ENCODE measurements around the gene LRRC15.

LRRC15 gene

GRCh38 chr3:194357681-194358080 is 11.9 kb downstream of the LRRC15 start:
- no peak overlapping the region for H2BK120ac ChIP-seq (ENCODE audit: low read depth, low read length)
- no peak overlapping the region for H4K91ac ChIP-seq (ENCODE audit: low read length)
- 94% methylated on average over 11 of the region's 11 CpGs for WGBS
- no peak overlapping the region for H3K4ac ChIP-seq (ENCODE audit: low read depth in 1 of 2, low read length in 2 of 2)
- H3K4me3 ChIP-seq (ENCODE audit: insufficient read depth in 1 of 2, low read depth in 1 of 2, low read length in 2 of 2) = no peak overlapping the region
- peaks cover 51 to 67% of the 10 kb centered on the region in 2 experiments for H3K27me3 ChIP-seq (ENCODE audit: control insufficient read depth in 1 of 2, insufficient read depth in 1 of 2, low read length in 2 of 2)
- no peaks in the 10 kb centered on the region for H3K9me3 ChIP-seq (ENCODE audit: control insufficient read depth, low read length)
- no peak overlapping the region for H4K8ac ChIP-seq (ENCODE audit: low read length)
- DNase-seq = no peak
- H3K27ac ChIP-seq (ENCODE audit: low read length, poor library complexity, severe bottlenecking) = no peak overlapping the region
- H3K4me1 ChIP-seq (ENCODE audit: control insufficient read depth, insufficient read depth, low read depth, low read length) = no peaks in the 10 kb centered on the region
- H2BK5ac ChIP-seq (ENCODE audit: low read depth, low read length, poor library complexity, severe bottlenecking) = no peak overlapping the region
- no peak overlapping the region for H2BK12ac ChIP-seq (ENCODE audit: low read length in 2 of 2)
- H3K9ac ChIP-seq (ENCODE audit: low read length) = no peak overlapping the region
- no peak overlapping the region for H3K4me2 ChIP-seq (ENCODE audit: low read length, poor library complexity, severe bottlenecking)
- H2BK15ac ChIP-seq (ENCODE audit: low read depth, poor library complexity, severe bottlenecking) = no peak overlapping the region
- H2AK5ac ChIP-seq (ENCODE audit: low read length, severe bottlenecking) = no peak overlapping the region
- no peaks in the 10 kb centered on the region for H3K36me3 ChIP-seq (ENCODE audit: control insufficient read depth in 1 of 2, insufficient read depth in 2 of 2, low read depth in 1 of 2, low read length in 2 of 2)
- no peak overlapping the region for H3K14ac ChIP-seq (ENCODE audit: low read length in 2 of 2)
- no peak overlapping the region for H3K23ac ChIP-seq (ENCODE audit: low read length in 2 of 2)
- no peak overlapping the region for H2AFZ ChIP-seq (ENCODE audit: low read depth, low read length)
- H3K79me1 ChIP-seq (replicated peaks; ENCODE audit: low read length, poor library complexity, severe bottlenecking) = no peaks in the 10 kb centered on the region
- no peak overlapping the region for H3K18ac ChIP-seq (ENCODE audit: low read depth in 1 of 2, low read length in 2 of 2)

- H3K14ac ChIP-seq (ENCODE audit: low read length in 2 of 2) = no peak overlapping the region
- peaks cover 38 to 47% of the 10 kb centered on the region in 2 experiments for H3K27me3 ChIP-seq (ENCODE audit: control insufficient read depth in 1 of 2, insufficient read depth in 1 of 2, low read length in 2 of 2)
- H3K18ac ChIP-seq (ENCODE audit: low read depth in 1 of 2, low read length in 2 of 2) = no peak overlapping the region
- no peak overlapping the region for H3K4me3 ChIP-seq (ENCODE audit: insufficient read depth in 1 of 2, low read depth in 1 of 2, low read length in 2 of 2)
- H3K23ac ChIP-seq (ENCODE audit: low read length in 2 of 2) = no peak overlapping the region
- WGBS = 87% methylated on average over 7 of the region's 7 CpGs
- no peak overlapping the region for H3K4ac ChIP-seq (ENCODE audit: low read depth in 1 of 2, low read length in 2 of 2)
- H3K27ac ChIP-seq (ENCODE audit: low read length, poor library complexity, severe bottlenecking) = no peak overlapping the region
- no peak overlapping the region for H2BK5ac ChIP-seq (ENCODE audit: low read depth, low read length, poor library complexity, severe bottlenecking)
- H3K36me3 ChIP-seq (ENCODE audit: control insufficient read depth in 1 of 2, insufficient read depth in 2 of 2, low read depth in 1 of 2, low read length in 2 of 2) = no peaks in the 10 kb centered on the region
- no peak overlapping the region for H2BK15ac ChIP-seq (ENCODE audit: low read depth, poor library complexity, severe bottlenecking)
- no peak overlapping the region for H2AFZ ChIP-seq (ENCODE audit: low read depth, low read length)
- no peak overlapping the region for H4K8ac ChIP-seq (ENCODE audit: low read length)
- no peaks in the 10 kb centered on the region for H3K79me1 ChIP-seq (replicated peaks; ENCODE audit: low read length, poor library complexity, severe bottlenecking)
- peaks cover 12% of the 10 kb centered on the region for H3K4me1 ChIP-seq (ENCODE audit: control insufficient read depth, insufficient read depth, low read depth, low read length)
- H2AK5ac ChIP-seq (ENCODE audit: low read length, severe bottlenecking) = no peak overlapping the region
- DNase-seq = no peak
- H3K4me2 ChIP-seq (ENCODE audit: low read length, poor library complexity, severe bottlenecking) = no peak overlapping the region
- no peak overlapping the region for H3K9ac ChIP-seq (ENCODE audit: low read length)
- H3K9me3 ChIP-seq (ENCODE audit: control insufficient read depth, low read length) = no peaks in the 10 kb centered on the region
- no peak overlapping the region for H2BK120ac ChIP-seq (ENCODE audit: low read depth, low read length)
- no peak overlapping the region for H4K91ac ChIP-seq (ENCODE audit: low read length)
- no peak overlapping the region for H2BK12ac ChIP-seq (ENCODE audit: low read length in 2 of 2)
Measured at GRCh38 chr3:194355379-194355778, 14.2 kb downstream of the LRRC15 start.

GRCh38 chr3:194354315-194354714 is 15.2 kb downstream of the LRRC15 start:
- H2AK5ac ChIP-seq (ENCODE audit: low read length, severe bottlenecking) = no peak overlapping the region
- H3K4me2 ChIP-seq (ENCODE audit: low read length, poor library complexity, severe bottlenecking) = no peak overlapping the region
- no peaks in the 10 kb centered on the region for H3K36me3 ChIP-seq (ENCODE audit: control insufficient read depth in 1 of 2, insufficient read depth in 2 of 2, low read depth in 1 of 2, low read length in 2 of 2)
- no peak overlapping the region for H3K23ac ChIP-seq (ENCODE audit: low read length in 2 of 2)
- WGBS = 70% methylated on average over 2 of the region's 2 CpGs
- H3K27ac ChIP-seq (ENCODE audit: low read length, poor library complexity, severe bottlenecking) = no peak overlapping the region
- peaks cover 27 to 37% of the 10 kb centered on the region in 2 experiments for H3K27me3 ChIP-seq (ENCODE audit: control insufficient read depth in 1 of 2, insufficient read depth in 1 of 2, low read length in 2 of 2)
- H3K18ac ChIP-seq (ENCODE audit: low read depth in 1 of 2, low read length in 2 of 2) = no peak overlapping the region
- no peak overlapping the region for H2AFZ ChIP-seq (ENCODE audit: low read depth, low read length)
- no peak overlapping the region for H2BK12ac ChIP-seq (ENCODE audit: low read length in 2 of 2)
- H2BK120ac ChIP-seq (ENCODE audit: low read depth, low read length) = no peak overlapping the region
- no peaks in the 10 kb centered on the region for H3K9me3 ChIP-seq (ENCODE audit: control insufficient read depth, low read length)
- H3K79me1 ChIP-seq (replicated peaks; ENCODE audit: low read length, poor library complexity, severe bottlenecking) = no peaks in the 10 kb centered on the region
- no peak overlapping the region for H4K91ac ChIP-seq (ENCODE audit: low read length)
- H3K4me3 ChIP-seq (ENCODE audit: insufficient read depth in 1 of 2, low read depth in 1 of 2, low read length in 2 of 2) = no peak overlapping the region
- H4K8ac ChIP-seq (ENCODE audit: low read length) = no peak overlapping the region
- no peak overlapping the region for H2BK5ac ChIP-seq (ENCODE audit: low read depth, low read length, poor library complexity, severe bottlenecking)
- peaks cover 14% of the 10 kb centered on the region for H3K4me1 ChIP-seq (ENCODE audit: control insufficient read depth, insufficient read depth, low read depth, low read length)
- H3K14ac ChIP-seq (ENCODE audit: low read length in 2 of 2) = no peak overlapping the region
- no peak overlapping the region for H3K4ac ChIP-seq (ENCODE audit: low read depth in 1 of 2, low read length in 2 of 2)
- H2BK15ac ChIP-seq (ENCODE audit: low read depth, poor library complexity, severe bottlenecking) = no peak overlapping the region
- no peak for DNase-seq
- no peak overlapping the region for H3K9ac ChIP-seq (ENCODE audit: low read length)

GRCh38 chr3:194352667-194353246 is 16.8 kb downstream of the LRRC15 start:
- Histone ChIP-seq H3K4me3 (ENCODE audit: insufficient read depth in 1 of 2, low read depth in 1 of 2, low read length in 2 of 2) (no peak overlapping the region), H3K27me3 (ENCODE audit: control insufficient read depth in 1 of 2, insufficient read depth in 1 of 2, low read length in 2 of 2) (peaks cover 14 to 23% of the 10 kb centered on the region in 2 experiments), H2BK120ac (ENCODE audit: low read depth, low read length) (no peak overlapping the region), H3K36me3 (ENCODE audit: control insufficient read depth in 1 of 2, insufficient read depth in 2 of 2, low read depth in 1 of 2, low read length in 2 of 2) (no peaks in the 10 kb centered on the region), H3K79me1 (replicated peaks; ENCODE audit: low read length, poor library complexity, severe bottlenecking) (no peaks in the 10 kb centered on the region), H4K91ac (ENCODE audit: low read length) (peak overlapping the region; percentile 34), H2BK12ac (ENCODE audit: low read length in 2 of 2) (no peak overlapping the region), H3K4ac (ENCODE audit: low read depth in 1 of 2, low read length in 2 of 2) (no peak overlapping the region), H3K14ac (ENCODE audit: low read length in 2 of 2) (peak overlapping the region in 1 of 2 experiments; percentile 53), H4K8ac (ENCODE audit: low read length) (peak overlapping the region; percentile 39), H3K4me2 (ENCODE audit: low read length, poor library complexity, severe bottlenecking) (no peak overlapping the region), H3K27ac (ENCODE audit: low read length, poor library complexity, severe bottlenecking) (no peak overlapping the region), H2AK5ac (ENCODE audit: low read length, severe bottlenecking) (no peak overlapping the region), H3K18ac (ENCODE audit: low read depth in 1 of 2, low read length in 2 of 2) (peak overlapping the region in 1 of 2 experiments; percentile 28), H2AFZ (ENCODE audit: low read depth, low read length) (no peak overlapping the region), H2BK5ac (ENCODE audit: low read depth, low read length, poor library complexity, severe bottlenecking) (no peak overlapping the region), H2BK15ac (ENCODE audit: low read depth, poor library complexity, severe bottlenecking) (no peak overlapping the region), H3K9me3 (ENCODE audit: control insufficient read depth, low read length) (no peaks in the 10 kb centered on the region), H3K9ac (ENCODE audit: low read length) (no peak overlapping the region), H3K23ac (ENCODE audit: low read length in 2 of 2) (no peak overlapping the region), H3K4me1 (ENCODE audit: control insufficient read depth, insufficient read depth, low read depth, low read length) (peaks cover 14% of the 10 kb centered on the region)
- 97% methylated on average over 10 of the region's 10 CpGs for WGBS
- DNase-seq = no peak

All from mesenchymal stem cell (in vitro differentiated cells and primary cell).